GM23338 (cell line): ENCODE data around the gene STK39. TPM values are rescaled to one million over a fixed set of nuclear protein-coding genes. Genes with fewer than 3 reads are reported as not detected.
A peak's percentile ranks its signal among the peaks of the same experiment; 100 is the strongest.

Source experiments
- ATAC-seq: fragments of 200-7000 bp; cut with Tn5 transposase; 3 replicates; pipeline ENCODE4 v1.9.1; 2020
- DNase-seq: peaks from one replicate; pipeline ENCODE4 v3.0.0-alpha.2; 2015; ENCODE audit warnings: low spot score
- H2AFZ ChIP-seq: fragments of 200-600 bp; sonication (generic); 2 replicates; pipeline ENCODE4 v1.8.0; 2016; ENCODE audit warnings: antibody characterized with exemption, mild to moderate bottlenecking, moderate library complexity
- H3F3A ChIP-seq: fragments of 200-600 bp; sonication (generic); replicated peaks from 2 replicates; pipeline ENCODE4 v1.8.0; 2017; ENCODE audit warnings: antibody characterized with exemption, mixed run types, low read depth
- H3K27ac ChIP-seq: fragments of 200-600 bp; sonication (generic); 2 replicates; pipeline ENCODE4 v1.6.1; 2016; ENCODE audit warnings: low read depth
- H3K27me3 ChIP-seq: fragments of 200-600 bp; sonication (generic); 2 replicates; pipeline ENCODE4 v1.8.0; 2016; ENCODE audit warnings: mild to moderate bottlenecking, mixed run types, moderate library complexity; ENCODE audit not compliant: insufficient read depth
- H3K36me3 ChIP-seq: fragments of 200-600 bp; sonication (generic); 2 replicates; pipeline ENCODE4 v1.8.0; 2016; ENCODE audit warnings: mild to moderate bottlenecking; ENCODE audit not compliant: insufficient read depth
- H3K4me1 ChIP-seq: fragments of 200-600 bp; sonication (generic); 2 replicates; pipeline ENCODE4 v1.8.0; 2016; ENCODE audit warnings: mild to moderate bottlenecking, moderate library complexity; ENCODE audit not compliant: insufficient read depth
- H3K4me2 ChIP-seq: fragments of 200-600 bp; sonication (generic); 2 replicates; pipeline ENCODE4 v1.7.1; 2017; ENCODE audit warnings: mixed run types
- H3K4me3 ChIP-seq: fragments of 200-600 bp; sonication (generic); 2 replicates; pipeline ENCODE4 v1.6.1; 2016; ENCODE audit warnings: mixed run types
- H3K79me2 ChIP-seq: fragments of 200-600 bp; sonication (generic); replicated peaks from 2 replicates; pipeline ENCODE4 v1.8.0; 2017; ENCODE audit warnings: mild to moderate bottlenecking; ENCODE audit not compliant: insufficient read depth
- H3K9me2 ChIP-seq: fragments of 200-600 bp; sonication (generic); 2 replicates; pipeline ENCODE4 v1.8.0; 2017; ENCODE audit not compliant: insufficient read depth
- H4K20me1 ChIP-seq: fragments of 200-600 bp; sonication (generic); replicated peaks from 2 replicates; pipeline ENCODE4 v1.8.0; 2017; ENCODE audit warnings: mild to moderate bottlenecking; ENCODE audit not compliant: insufficient read depth
- H3K27ac Mint-ChIP-seq: 2 replicates; pipeline ENCODE4 v1.8.0; 2020; ENCODE audit warnings: inconsistent platforms, mild to moderate bottlenecking, moderate library complexity, mixed read lengths
- H3K27me3 Mint-ChIP-seq: 3 replicates; pipeline ENCODE4 v1.8.0; 2022; ENCODE audit warnings: low read depth, mild to moderate bottlenecking, moderate library complexity, mixed read lengths, inconsistent platforms; ENCODE audit not compliant: insufficient read depth, poor library complexity
- H3K36me3 Mint-ChIP-seq: 3 replicates; pipeline ENCODE4 v1.8.0; 2021; ENCODE audit warnings: low read depth, mild to moderate bottlenecking, inconsistent platforms, moderate library complexity, mixed read lengths
- H3K4me1 Mint-ChIP-seq: 3 replicates; pipeline ENCODE4 v1.8.0; 2020; ENCODE audit warnings: mild to moderate bottlenecking, inconsistent platforms, mixed read lengths
- H3K4me3 Mint-ChIP-seq: 3 replicates; pipeline ENCODE4 v1.8.0; 2021; ENCODE audit warnings: moderate library complexity, mild to moderate bottlenecking, inconsistent platforms, mixed read lengths
- H3K9me3 Mint-ChIP-seq: 3 replicates; pipeline ENCODE4 v1.8.0; 2020; ENCODE audit warnings: moderate library complexity, mild to moderate bottlenecking, inconsistent platforms, mixed read lengths
- CREB1 ChIP-seq: fragments of 250-450 bp; sonication (Bioruptor Pico); IDR thresholded peaks from 2 replicates; pipeline ENCODE4 v1.5.0; 2020; ENCODE audit warnings: low read depth, mild to moderate bottlenecking, moderate library complexity
- CTCF ChIP-seq, 2 experiments: fragments of 200-600 bp in 1 of 2; sonication (generic) in 1 of 2; conservative IDR thresholded peaks; 2 replicates each; pipeline versions ENCODE4 v1.5.1 to v1.6.1; 2016 to 2017; ENCODE audit warnings: antibody characterized with exemption in 2 of 2, low read depth in 2 of 2, mild to moderate bottlenecking in 2 of 2, moderate library complexity in 1 of 2
- ETS1 ChIP-seq: IDR thresholded peaks from 2 replicates; pipeline ENCODE4 v1.6.1; 2016; ENCODE audit warnings: antibody characterized with exemption
- EZH2 ChIP-seq: fragments of 200-600 bp; sonication (generic); IDR thresholded peaks from one replicate; pipeline ENCODE4 v1.8.0; 2017; ENCODE audit warnings: antibody characterized with exemption, mild to moderate bottlenecking, low read depth; ENCODE audit not compliant: unreplicated experiment
- EZH2phosphoT487 ChIP-seq: fragments of 200-600 bp; sonication (generic); IDR thresholded peaks from one replicate; pipeline ENCODE4 v1.8.1; 2018; ENCODE audit warnings: antibody characterized with exemption; ENCODE audit not compliant: unreplicated experiment
- JUNB ChIP-seq: IDR thresholded peaks from one replicate; pipeline ENCODE4 v1.6.1; 2016; ENCODE audit warnings: antibody characterized with exemption; ENCODE audit not compliant: unreplicated experiment
- NANOG ChIP-seq: IDR thresholded peaks from 2 replicates; pipeline ENCODE4 v1.6.1; 2016; ENCODE audit warnings: antibody characterized with exemption, borderline replicate concordance
- POLR2AphosphoS5 ChIP-seq: IDR thresholded peaks from 2 replicates; pipeline ENCODE4 v1.6.1; 2016; ENCODE audit warnings: antibody characterized with exemption, low read depth
- REST ChIP-seq: IDR thresholded peaks from one replicate; pipeline ENCODE4 v1.6.1; 2018; ENCODE audit warnings: antibody characterized with exemption; ENCODE audit not compliant: unreplicated experiment
- STAT1 ChIP-seq: IDR thresholded peaks from one replicate; pipeline ENCODE4 v1.6.1; 2016; ENCODE audit warnings: antibody characterized with exemption; ENCODE audit not compliant: unreplicated experiment
- ZNF114 ChIP-seq: fragments of 250-450 bp; sonication (Bioruptor Pico); IDR thresholded peaks from 2 replicates; pipeline ENCODE4 v1.5.0; 2020; ENCODE audit warnings: mild to moderate bottlenecking, moderate library complexity
- ZNF331 ChIP-seq: fragments of 250-450 bp; sonication (Bioruptor Pico); IDR thresholded peaks from 2 replicates; pipeline ENCODE4 v1.5.0; 2020; ENCODE audit warnings: low read depth, mild to moderate bottlenecking, moderate library complexity
- ZNF462 ChIP-seq: fragments of 250-450 bp; sonication (Bioruptor Pico); IDR thresholded peaks from 2 replicates; pipeline ENCODE4 v1.5.0; 2020; ENCODE audit warnings: mild to moderate bottlenecking, moderate library complexity
- polyA plus RNA-seq: library from polyadenylated mRNA; unstranded; fragments of >200 nt; fragmentation: Nextera tagmentation; extraction: Ambion mirVana; gene quantifications from 2 replicates; pipeline ENCODE4 v1.2.1, GENCODE V29; 2016
- total RNA-seq: library from RNA; depleted of rRNA; stranded (reverse); fragments of >200 nt; shearing (Covaris generic); gene quantifications from 2 replicates; pipeline ENCODE4 v1.2.3, GENCODE V29; 2014

Gene STK39
- total and polyA plus RNA-seq, 2 experiments from 2014 or later, result 9.5 to 16.9 TPM

GRCh38 chr2:167905668-167906067 lies 341.7 kb downstream of the STK39 start:
- H3K4me3 Mint-ChIP-seq, result no peak overlapping the region

More at GRCh38 chr2:167905668-167906067, 341.7 kb downstream of the STK39 start:
- no peak overlapping the region for H3K4me2 ChIP-seq
- no peak overlapping the region for H3K27ac ChIP-seq
- H3K27ac Mint-ChIP-seq, result no peak overlapping the region
- H3K27me3 Mint-ChIP-seq, result peaks cover 2% of the 10 kb centered on the region
- H3K4me1 ChIP-seq, result no peaks in the 10 kb centered on the region
- no peaks in the 10 kb centered on the region; the same call in 1 of the 2 replicates for H3K9me2 ChIP-seq
- H3K4me3 ChIP-seq, result no peak overlapping the region
- H4K20me1 ChIP-seq, result no peaks in the 10 kb centered on the region
- no peak for ATAC-seq
- no peaks in the 10 kb centered on the region for H3K79me2 ChIP-seq
- H3K9me3 Mint-ChIP-seq, result no peaks in the 10 kb centered on the region
- no peaks in the 10 kb centered on the region for H3K36me3 Mint-ChIP-seq
- no peaks in the 10 kb centered on the region for H3K36me3 ChIP-seq
- H3K27me3 ChIP-seq, result no peaks in the 10 kb centered on the region
- peak overlapping the region; percentile 67; the same call in 1 of the 2 replicates for H2AFZ ChIP-seq
- no peaks in the 10 kb centered on the region for H3K4me1 Mint-ChIP-seq
- TF ChIP-seq ZNF462 (CRISPR knock-in tag) (no peak), EZH2phosphoT487 (no peak), ZNF331 (CRISPR knock-in tag) (no peak), ETS1 (no peak), REST (no peak), CTCF (conservative IDR thresholded peaks at IDR 0.05; ENCODE audit: low read depth in 2 of 2) (no peak), EZH2 (no peak), NANOG (no peak), POLR2AphosphoS5 (no peak), CREB1 (CRISPR knock-in tag) (no peak), STAT1 (no peak), ZNF114 (CRISPR knock-in tag) (no peak), JUNB (no peak)
- DNase-seq, result no peak
- no peaks in the 10 kb centered on the region for H3F3A ChIP-seq
